Nephron progenitor cell (in vitro differentiated cells): Measurements from ENCODE around the gene CBX1.

Experiments
- DNase-seq: peaks from one replicate; pipeline ENCODE4 v3.0.0; 2021
- H3K27ac Mint-ChIP-seq: 2 replicates; pipeline ENCODE4 v1.8.0; 2021; ENCODE audit warnings: mild to moderate bottlenecking, moderate library complexity, mixed read lengths
- H3K27me3 Mint-ChIP-seq: 2 replicates; pipeline ENCODE4 v1.8.0; 2021; ENCODE audit warnings: mild to moderate bottlenecking, low read depth, mixed read lengths; ENCODE audit not compliant: poor library complexity
- H3K36me3 Mint-ChIP-seq: 2 replicates; pipeline ENCODE4 v1.8.0; 2021; ENCODE audit warnings: low read depth, mixed read lengths
- H3K4me1 Mint-ChIP-seq: 2 replicates; pipeline ENCODE4 v1.8.0; 2021; ENCODE audit warnings: mixed read lengths
- H3K4me3 Mint-ChIP-seq: 2 replicates; pipeline ENCODE4 v1.8.0; 2021; ENCODE audit warnings: mild to moderate bottlenecking, moderate library complexity, mixed read lengths
- H3K9me3 Mint-ChIP-seq: 2 replicates; pipeline ENCODE4 v1.8.0; 2021; ENCODE audit warnings: mild to moderate bottlenecking, moderate library complexity, mixed read lengths
- CTCF ChIP-seq: fragments of 200-600 bp; sonication (generic); IDR thresholded peaks from 2 replicates; pipeline ENCODE4 v1.5.0; 2021; ENCODE audit warnings: antibody characterized with exemption

CBX1 gene

GRCh38 chr17:48059125-48059668, 42.1 kb downstream of the CBX1 start:
- Mint-ChIP-seq H3K27ac (peak overlapping the region; percentile 59), H3K4me3 (no peak overlapping the region), H3K27me3 (no peaks in the 10 kb centered on the region), H3K9me3 (no peaks in the 10 kb centered on the region), H3K4me1 (peaks cover 32% of the 10 kb centered on the region), H3K36me3 (peaks cover 62% of the 10 kb centered on the region)
- no peak for DNase-seq
- no peak for TF ChIP-seq CTCF

- H3K27me3 Mint-ChIP-seq: no peaks in the 10 kb centered on the region
- no peak overlapping the region for H3K27ac Mint-ChIP-seq
- peaks cover 59% of the 10 kb centered on the region for H3K36me3 Mint-ChIP-seq
- no peak overlapping the region for H3K4me3 Mint-ChIP-seq
- no peak for TF ChIP-seq CTCF
- peaks cover 39% of the 10 kb centered on the region for H3K4me1 Mint-ChIP-seq
- no peak for DNase-seq
- no peaks in the 10 kb centered on the region for H3K9me3 Mint-ChIP-seq
Observed at GRCh38 chr17:48058393-48059124, 42.7 kb downstream of the CBX1 start.

GRCh38 chr17:48057626-48058025, 43.7 kb downstream of the CBX1 start:
- no peak for TF ChIP-seq CTCF
- Mint-ChIP-seq H3K4me3 (no peak overlapping the region), H3K9me3 (no peaks in the 10 kb centered on the region), H3K36me3 (peaks cover 58% of the 10 kb centered on the region), H3K27ac (no peak overlapping the region), H3K27me3 (no peaks in the 10 kb centered on the region), H3K4me1 (peaks cover 48% of the 10 kb centered on the region)
- DNase-seq: no peak

GRCh38 chr17:48056879-48057278, 44.4 kb downstream of the CBX1 start:
- Mint-ChIP-seq H3K4me3 (no peak overlapping the region), H3K4me1 (peaks cover 56% of the 10 kb centered on the region), H3K27me3 (no peaks in the 10 kb centered on the region), H3K27ac (peak overlapping the region; percentile 93), H3K9me3 (no peaks in the 10 kb centered on the region), H3K36me3 (peaks cover 54% of the 10 kb centered on the region)
- TF ChIP-seq CTCF: no peak
- no peak for DNase-seq

GRCh38 chr17:48056246-48056745, 45.0 kb downstream of the CBX1 start:
- peak overlapping the region; percentile 93 for H3K27ac Mint-ChIP-seq
- TF ChIP-seq CTCF: no peak
- peak overlapping the region; percentile 96 for H3K4me3 Mint-ChIP-seq
- H3K36me3 Mint-ChIP-seq: peaks cover 58% of the 10 kb centered on the region
- peaks cover 61% of the 10 kb centered on the region for H3K4me1 Mint-ChIP-seq
- no peaks in the 10 kb centered on the region for H3K27me3 Mint-ChIP-seq
- DNase-seq: no peak
- H3K9me3 Mint-ChIP-seq: no peaks in the 10 kb centered on the region
